Sigmoid colon (tissue), 7 donors: Measurements from ENCODE around the gene EXOSC9. TPM values are rescaled to one million over a fixed set of nuclear protein-coding genes. Genes with fewer than 3 reads are reported as not detected.

ENCODE experiments used
- DNase-seq: peaks from one replicate; pipeline ENCODE4 v3.0.0-alpha.2; 2019
- H3K27ac ChIP-seq, 4 donors: fragments of 200-600 bp; sonication (generic); one replicate each; pipeline ENCODE4 v1.5.1; 2016 to 2019; ENCODE audit warnings: mild to moderate bottlenecking in 1 of 4
- H3K27me3 ChIP-seq, 3 donors: fragments of 200-600 bp; sonication (generic); one replicate each; pipeline ENCODE4 v1.5.1; 2019; ENCODE audit warnings: mild to moderate bottlenecking in 1 of 3
- H3K36me3 ChIP-seq, 4 donors: fragments of 200-600 bp; sonication (generic); one replicate each; pipeline ENCODE4 v1.5.1; 2016 to 2019
- H3K4me1 ChIP-seq, 4 donors: fragments of 200-600 bp; sonication (generic); one replicate each; pipeline ENCODE4 v1.5.1; 2017 to 2019
- H3K4me3 ChIP-seq, 4 donors: fragments of 200-600 bp; sonication (generic); one replicate each; pipeline ENCODE4 v1.5.1; 2017 to 2019; ENCODE audit warnings: mild to moderate bottlenecking in 2 of 4, moderate library complexity in 1 of 4
- H3K9me3 ChIP-seq, 4 donors: fragments of 200-600 bp in 3 of 4; sonication (generic) in 3 of 4; one replicate each; pipeline versions ENCODE4 v1.5.1 to v1.6.1; 2013 to 2019
- EP300 ChIP-seq, 4 donors: sonication (generic); formaldehyde crosslinking; IDR thresholded peaks; one replicate each; pipeline ENCODE4 v1.6.1; 2017; ENCODE audit warnings: antibody characterized with exemption in 4 of 4
- POLR2A ChIP-seq, 2 donors: fragments of 450-650 bp; IDR thresholded peaks; one replicate each; pipeline ENCODE4 v1.6.1; 2016; ENCODE audit warnings: antibody characterized with exemption in 2 of 2, mild to moderate bottlenecking in 2 of 2, moderate library complexity in 2 of 2
- POLR2AphosphoS5 ChIP-seq, 4 donors: sonication (generic); formaldehyde crosslinking; IDR thresholded peaks; one replicate each; pipeline ENCODE4 v1.6.1; 2017; ENCODE audit warnings: antibody characterized with exemption in 4 of 4
- WGBS, 2 donors: extraction: QIAGEN DNeasy Blood & Tissue Kit; methylation state at CpG; one replicate each; pipeline ENCODE4 v1.1.7; 2013; 5-methylcytosine and 5-hydroxymethylcytosine counted together
- intact Hi-C: fragments of 100-400 bp; cut with DNase I; formaldehyde crosslinking; loops from one replicate; pipeline ENCODE4 v1.15.1; 2023
- polyA plus RNA-seq, 3 donors: library from polyadenylated mRNA; stranded (reverse); fragments of 200-250 nt; gene quantifications; one replicate each; pipeline ENCODE4 v1.2.3, GENCODE V29; 2013
- total RNA-seq, 4 donors: library from RNA; depleted of rRNA; stranded (reverse); fragments of >200 nt; gene quantifications; one replicate each; pipeline ENCODE4 v1.1.0, GENCODE V29; 2016
- TF ChIP-seq, protein P1 (sequence below), 4 experiments: fragments of 450-650 bp in 3 of 4; fragments of 200-600 bp in 1 of 4; IDR thresholded peaks; one replicate each; pipeline ENCODE4 v1.5.1; 2016 to 2019; ENCODE audit warnings: antibody characterized with exemption in 4 of 4, mild to moderate bottlenecking in 3 of 4, moderate library complexity in 2 of 4
- donor health status: healthy with polysubstance abuse.
- donor health status: Bipolar disorder and iron deficiency.
- donor health status: healthy.

The EXOSC9 gene
- total and polyA plus RNA-seq, 7 donors = 8.3 to 25.3 (median 16.2) TPM

DNA sequence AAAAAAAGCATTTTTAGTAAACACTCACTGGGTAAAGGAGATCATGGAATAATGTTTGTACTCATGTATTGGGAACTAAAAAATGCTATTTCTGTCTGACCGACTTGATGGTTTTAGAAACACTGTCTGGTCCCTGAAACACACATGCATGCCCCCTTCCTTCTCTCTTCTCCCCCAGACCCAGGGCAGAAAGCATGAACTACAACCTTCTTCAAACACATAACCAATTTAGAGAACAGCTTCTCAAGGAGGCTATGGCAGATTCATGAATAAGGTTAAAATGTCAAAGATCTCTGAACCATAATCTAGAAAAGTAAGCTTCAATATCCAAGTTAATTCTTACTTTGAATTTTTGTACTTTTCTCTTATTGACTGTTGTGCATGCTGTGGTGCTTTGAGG, 16.6 kb downstream of the EXOSC9 start:
- TF ChIP-seq EP300 (IDR thresholded peaks at IDR 0.05) (no peak), POLR2AphosphoS5 (IDR thresholded peaks at IDR 0.05) (no peak), POLR2A (IDR thresholded peaks at IDR 0.05) (no peak)
- TF ChIP-seq, protein P1, sequence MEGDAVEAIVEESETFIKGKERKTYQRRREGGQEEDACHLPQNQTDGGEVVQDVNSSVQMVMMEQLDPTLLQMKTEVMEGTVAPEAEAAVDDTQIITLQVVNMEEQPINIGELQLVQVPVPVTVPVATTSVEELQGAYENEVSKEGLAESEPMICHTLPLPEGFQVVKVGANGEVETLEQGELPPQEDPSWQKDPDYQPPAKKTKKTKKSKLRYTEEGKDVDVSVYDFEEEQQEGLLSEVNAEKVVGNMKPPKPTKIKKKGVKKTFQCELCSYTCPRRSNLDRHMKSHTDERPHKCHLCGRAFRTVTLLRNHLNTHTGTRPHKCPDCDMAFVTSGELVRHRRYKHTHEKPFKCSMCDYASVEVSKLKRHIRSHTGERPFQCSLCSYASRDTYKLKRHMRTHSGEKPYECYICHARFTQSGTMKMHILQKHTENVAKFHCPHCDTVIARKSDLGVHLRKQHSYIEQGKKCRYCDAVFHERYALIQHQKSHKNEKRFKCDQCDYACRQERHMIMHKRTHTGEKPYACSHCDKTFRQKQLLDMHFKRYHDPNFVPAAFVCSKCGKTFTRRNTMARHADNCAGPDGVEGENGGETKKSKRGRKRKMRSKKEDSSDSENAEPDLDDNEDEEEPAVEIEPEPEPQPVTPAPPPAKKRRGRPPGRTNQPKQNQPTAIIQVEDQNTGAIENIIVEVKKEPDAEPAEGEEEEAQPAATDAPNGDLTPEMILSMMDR (IDR thresholded peaks at IDR 0.05) = no peak
- Histone ChIP-seq H3K27ac (no peak overlapping the region), H3K4me3 (no peak overlapping the region), H3K36me3 (peaks cover 4 to 72% (median 21%) of the 10 kb centered on the region in 4 donors), H3K27me3 (no peaks in the 10 kb centered on the region), H3K9me3 (no peaks in the 10 kb centered on the region), H3K4me1 (peaks cover 0 to under 1% (median under 1%) of the 10 kb centered on the region in 4 donors)
- DNase-seq = no peak
- 86 to 91% methylated on average over 1 of the region's 1 CpG for WGBS, 2 donors
- intact Hi-C loops = no loop called here

DNA sequence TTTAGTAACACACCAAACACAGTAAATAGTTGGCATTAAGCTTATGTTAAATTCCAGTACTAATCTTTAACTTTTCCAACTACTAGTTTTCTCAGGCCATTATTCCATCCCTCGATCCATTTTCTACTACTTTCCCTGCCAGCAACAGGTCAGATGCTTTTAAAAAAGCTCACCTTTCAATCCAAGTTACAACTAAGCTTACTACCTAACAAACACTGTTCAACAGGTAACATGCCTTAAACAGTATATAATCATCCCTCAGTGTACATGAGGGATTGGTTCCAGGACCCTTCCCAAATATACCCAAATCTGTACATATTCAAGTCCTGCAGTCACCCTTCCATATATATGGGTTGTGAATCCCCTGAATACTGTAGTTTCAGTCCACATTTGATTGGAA, 17.1 kb downstream of the EXOSC9 start:
- Histone ChIP-seq H3K4me3 (no peak overlapping the region), H3K27ac (no peak overlapping the region), H3K36me3 (peaks cover 4 to 66% (median 18%) of the 10 kb centered on the region in 4 donors), H3K9me3 (no peaks in the 10 kb centered on the region), H3K27me3 (no peaks in the 10 kb centered on the region), H3K4me1 (peaks cover 0 to 6% (median 5%) of the 10 kb centered on the region in 4 donors)
- 46 to 47% methylated on average over 1 of the region's 1 CpG for WGBS, 2 donors
- TF ChIP-seq EP300 (IDR thresholded peaks at IDR 0.05) (no peak), POLR2AphosphoS5 (IDR thresholded peaks at IDR 0.05) (no peak), POLR2A (IDR thresholded peaks at IDR 0.05) (no peak)
- TF ChIP-seq, protein P1 (IDR thresholded peaks at IDR 0.05) = no peak
- DNase-seq = no peak
- intact Hi-C loops = no loop called here

DNA sequence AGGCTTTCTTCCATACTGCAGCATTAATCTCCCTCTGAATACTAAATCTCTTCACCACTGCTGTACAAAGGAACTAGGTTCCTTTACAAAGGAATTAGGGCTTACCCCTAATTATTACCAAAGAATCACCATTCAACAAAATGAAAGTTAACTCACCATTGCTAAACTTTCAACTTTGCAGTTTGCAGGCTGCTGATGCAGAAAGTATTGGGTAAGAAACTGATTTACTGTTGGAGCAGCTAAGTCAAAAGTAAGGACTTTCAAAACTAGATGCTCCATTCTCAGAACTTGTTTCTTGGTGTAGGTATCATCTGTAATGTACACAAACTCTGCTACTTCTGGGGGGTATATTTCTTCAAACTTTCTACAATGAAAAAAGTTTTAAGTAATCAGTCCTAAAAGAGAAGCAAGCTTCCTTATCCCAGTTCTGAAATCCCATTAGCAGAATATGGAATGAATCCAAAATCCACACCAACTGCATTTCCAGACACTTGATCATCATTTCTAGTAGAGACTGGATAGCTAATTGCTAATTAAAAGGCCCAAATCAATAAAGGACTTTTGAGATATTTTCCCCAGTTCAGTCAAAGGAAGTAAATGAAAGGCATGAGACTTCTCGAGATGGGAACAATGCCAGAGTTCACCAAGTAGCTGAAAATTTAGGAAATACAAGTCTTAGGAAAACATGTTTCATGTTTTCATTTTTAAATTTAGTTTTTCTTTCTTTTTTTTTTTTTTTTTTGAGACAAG, 18.3 kb downstream of the EXOSC9 start:
- no peaks in the 10 kb centered on the region for H3K9me3 ChIP-seq
- WGBS, 2 donors = 39 to 94% methylated on average over 1 of the region's 1 CpG
- no peak overlapping the region for H3K27ac ChIP-seq
- peaks cover 4 to 55% (median 15%) of the 10 kb centered on the region in 4 donors for H3K36me3 ChIP-seq
- no peak overlapping the region for H3K4me3 ChIP-seq
- TF ChIP-seq, protein P1 (IDR thresholded peaks at IDR 0.05) = no peak
- TF ChIP-seq EP300 (IDR thresholded peaks at IDR 0.05) (no peak), POLR2A (IDR thresholded peaks at IDR 0.05) (no peak), POLR2AphosphoS5 (IDR thresholded peaks at IDR 0.05) (no peak)
- no peak for DNase-seq
- intact Hi-C loops = no loop called here
- no peaks in the 10 kb centered on the region for H3K27me3 ChIP-seq
- H3K4me1 ChIP-seq = peaks cover 0 to 12% (median 9%) of the 10 kb centered on the region in 4 donors

- WGBS, 2 donors = 85 to 93% methylated on average over 1 of the region's 1 CpG
- no peak for DNase-seq
- no peak overlapping the region for H3K4me3 ChIP-seq
- H3K36me3 ChIP-seq = peaks cover 0 to 34% (median 6%) of the 10 kb centered on the region in 4 donors
- TF ChIP-seq POLR2AphosphoS5 (IDR thresholded peaks at IDR 0.05) (no peak), POLR2A (IDR thresholded peaks at IDR 0.05) (no peak), EP300 (IDR thresholded peaks at IDR 0.05) (no peak)
- TF ChIP-seq, protein P1 (IDR thresholded peaks at IDR 0.05) = no peak
- no peaks in the 10 kb centered on the region for H3K27me3 ChIP-seq
- intact Hi-C loops = loop anchor here (5.0 kb wide), 2 partner anchors 45 to 125 kb away; partner anchors contain the start of gene ANXA5
- no peaks in the 10 kb centered on the region for H3K9me3 ChIP-seq
- peaks cover 0 to 20% (median 9%) of the 10 kb centered on the region in 4 donors for H3K4me1 ChIP-seq
- no peak overlapping the region for H3K27ac ChIP-seq
These were observed 20.9 kb downstream of the EXOSC9 start for GRCh38 chr4:121822047-121822446.
